T-helper 2 cell (primary cell): ENCODE results near the gene ATXN7.

Experiments used
- DNase-seq, 5 experiments: peaks; one replicate each; pipeline versions ENCODE4 v3.0.0 to v3.0.0-alpha.2; 2012 to 2022

ATXN7 gene

GRCh38 chr3:63986146-63986545 lies 122.5 kb downstream of the ATXN7 start:
- no peak for DNase-seq

GRCh38 chr3:63986831-63987230 lies 123.2 kb downstream of the ATXN7 start:
- DNase-seq: no peak

GRCh38 chr3:63988943-63989342 lies 125.3 kb downstream of the ATXN7 start:
- no peak for DNase-seq

- no peak for DNase-seq
Observed at GRCh38 chr3:63990204-63990603, 126.5 kb downstream of the ATXN7 start.

GRCh38 chr3:63990733-63991132 lies 127.1 kb downstream of the ATXN7 start:
- DNase-seq: no peak

- no peak for DNase-seq
Observed at GRCh38 chr3:63991666-63992065, 128.0 kb downstream of the ATXN7 start.

GRCh38 chr3:63992516-63993209 lies 129.0 kb downstream of the ATXN7 start:
- no peak for DNase-seq

- peak in 4 of 5 experiments; percentile 24 to 71 (median 40) for DNase-seq
Observed at GRCh38 chr3:63993653-63994079, 130.0 kb downstream of the ATXN7 start.

- no peak for DNase-seq
Observed at GRCh38 chr3:63995086-63995485, 131.4 kb downstream of the ATXN7 start.

- DNase-seq: no peak
Observed at GRCh38 chr3:63998852-63999754, 135.4 kb downstream of the ATXN7 start.

- no peak for DNase-seq
Observed at GRCh38 chr3:64000453-64001055, 136.9 kb downstream of the ATXN7 start.

GRCh38 chr3:64002233-64002632 lies 138.6 kb downstream of the ATXN7 start:
- no peak for DNase-seq

- no peak for DNase-seq
Observed at GRCh38 chr3:64003589-64003988, 139.9 kb downstream of the ATXN7 start.

- DNase-seq: no peak
Observed at GRCh38 chr3:64008017-64008416, 144.3 kb downstream of the ATXN7 start.

- no peak for DNase-seq
Observed at GRCh38 chr3:64008487-64009351, 145.1 kb downstream of the ATXN7 start.

GRCh38 chr3:64009528-64009927 lies 145.9 kb downstream of the ATXN7 start:
- no peak for DNase-seq

- no peak for DNase-seq
Observed at GRCh38 chr3:64010199-64010598, 146.5 kb downstream of the ATXN7 start.

GRCh38 chr3:64011685-64012084 lies 148.0 kb downstream of the ATXN7 start:
- no peak for DNase-seq

- no peak for DNase-seq
Observed at GRCh38 chr3:64016941-64017620, 153.4 kb downstream of the ATXN7 start.

- no peak for DNase-seq
Observed at GRCh38 chr3:64019271-64019670, 155.6 kb downstream of the ATXN7 start.

GRCh38 chr3:64019879-64020278 lies 156.2 kb downstream of the ATXN7 start:
- DNase-seq: no peak

- DNase-seq: no peak
Observed at GRCh38 chr3:64021922-64022321, 158.3 kb downstream of the ATXN7 start.
